GM23248 (cell line): ENCODE results near the gene ZMYM5. TPM values are rescaled to one million over a fixed set of nuclear protein-coding genes. Genes with fewer than 3 reads are reported as not detected.
"Not testable (repeated sequence)": the region's sequence is repeated elsewhere in the genome, so short reads cannot be mapped to it uniquely, and the experiment has no call there.

Experiments
- DNase-seq: peaks from one replicate; pipeline ENCODE4 v3.0.0-alpha.2; 2015
- H2AFZ ChIP-seq: fragments of 200-600 bp; sonication (generic); 2 replicates; pipeline ENCODE4 v1.6.1; 2016; ENCODE audit warnings: antibody characterized with exemption
- H3F3A ChIP-seq: fragments of 200-600 bp; sonication (generic); 2 replicates; pipeline ENCODE4 v1.6.1; 2016; ENCODE audit warnings: mild to moderate bottlenecking, antibody characterized with exemption, mixed run types; ENCODE audit not compliant: insufficient read depth
- H3K27ac ChIP-seq: fragments of 200-600 bp; sonication (generic); 2 replicates; pipeline ENCODE4 v1.5.1; 2016; ENCODE audit warnings: mild to moderate bottlenecking
- H3K27me3 ChIP-seq: fragments of 200-600 bp; sonication (generic); replicated peaks from 2 replicates; pipeline ENCODE4 v1.6.1; 2016; ENCODE audit warnings: mild to moderate bottlenecking; ENCODE audit not compliant: insufficient read depth
- H3K36me3 ChIP-seq: fragments of 200-600 bp; sonication (generic); 2 replicates; pipeline ENCODE4 v1.6.1; 2016; ENCODE audit warnings: low read depth, mild to moderate bottlenecking
- H3K4me1 ChIP-seq: fragments of 200-600 bp; sonication (generic); 2 replicates; pipeline ENCODE4 v1.6.1; 2016; ENCODE audit warnings: mild to moderate bottlenecking; ENCODE audit not compliant: insufficient read depth
- H3K4me2 ChIP-seq: fragments of 200-600 bp; sonication (generic); one replicate; pipeline ENCODE4 v1.6.1; 2016; ENCODE audit warnings: mild to moderate bottlenecking; ENCODE audit not compliant: unreplicated experiment
- H3K4me3 ChIP-seq: fragments of 200-600 bp; sonication (generic); 2 replicates; pipeline ENCODE4 v1.5.1; 2016; ENCODE audit warnings: mild to moderate bottlenecking
- H3K79me2 ChIP-seq: fragments of 200-600 bp; sonication (generic); 2 replicates; pipeline ENCODE4 v1.6.1; 2016; ENCODE audit warnings: mild to moderate bottlenecking; ENCODE audit not compliant: insufficient read depth
- H3K9ac ChIP-seq: fragments of 200-600 bp; sonication (generic); 2 replicates; pipeline ENCODE4 v1.6.1; 2016; ENCODE audit warnings: mild to moderate bottlenecking
- H3K9me2 ChIP-seq: fragments of 200-600 bp; sonication (generic); 2 replicates; pipeline ENCODE4 v1.6.1; 2016; ENCODE audit warnings: mixed run types, mild to moderate bottlenecking, moderate library complexity; ENCODE audit not compliant: insufficient read depth
- H3K9me3 ChIP-seq: fragments of 200-600 bp; sonication (generic); one replicate; pipeline ENCODE4 v1.6.1; 2017; ENCODE audit warnings: low read depth
- H4K20me1 ChIP-seq: fragments of 200-600 bp; sonication (generic); 2 replicates; pipeline ENCODE4 v1.6.0; 2016; ENCODE audit not compliant: insufficient read depth
- EZH2 ChIP-seq: fragments of 200-600 bp; sonication (generic); IDR thresholded peaks from 2 replicates; pipeline ENCODE4 v1.6.1; 2018; ENCODE audit warnings: antibody characterized with exemption, mild to moderate bottlenecking; ENCODE audit not compliant: insufficient read depth, poor library complexity, severe bottlenecking
- EZH2phosphoT487 ChIP-seq: fragments of 200-600 bp; sonication (generic); IDR thresholded peaks from 2 replicates; pipeline ENCODE4 v1.6.1; 2018; ENCODE audit warnings: antibody characterized with exemption, moderate library complexity, mild to moderate bottlenecking, low read depth; ENCODE audit not compliant: insufficient read depth
- WGBS, 2 experiments: methylation state at CpG; one replicate each; pipeline ENCODE4 v1.1.6; 2015 to 2017; ENCODE audit warnings: low lambda C conversion rate in 2 of 2, low coverage in 1 of 2; ENCODE audit errors: missing lambda C conversion rate in 2 of 2; 5-methylcytosine and 5-hydroxymethylcytosine counted together
- in situ Hi-C: fragments of 300-500 bp; cut with MboI; formaldehyde crosslinking; loops from 2 replicates; pipeline ENCODE4 v1.15.0; 2020
- polyA plus RNA-seq: library from polyadenylated mRNA; unstranded; fragments of >200 nt; fragmentation: Nextera tagmentation; extraction: Ambion mirVana; gene quantifications from 2 replicates; pipeline ENCODE4 v1.2.1, GENCODE V29; 2016
- total RNA-seq: library from RNA; depleted of rRNA; stranded (reverse); fragments of >200 nt; shearing (Covaris generic); gene quantifications from 2 replicates; pipeline ENCODE4 v1.2.3, GENCODE V29; 2014; rRNA removed

The ZMYM5 gene
- total RNA-seq (7.3 and 12.4 TPM in 2 replicates), polyA plus RNA-seq (16.4 and 16.9 TPM in 2 replicates)

GRCh38 chr13:19863323-19864023, at the start of gene ZMYM5:
Gene ZMYM5 (minus strand): TSS chr13:19863649. CDS start chr13:19852180, 11,469 bp downstream.
- Histone ChIP-seq H3K36me3 (no peaks in the 10 kb centered on the region), H2AFZ (peak within 1 kb of the TSS; percentile 97), H3K4me3 (peak within 1 kb of the TSS; percentile 92), H3K4me1 (peaks cover 24% of the 10 kb centered on the region), H3K27ac (peak within 1 kb of the TSS; percentile 92), H3K27me3 (no peaks in the 10 kb centered on the region), H3K79me2 (peaks cover 44% of the 10 kb centered on the region), H4K20me1 (0 out of 2 replicates have a peak, but pooled peaks cover 4% of the 10 kb centered on the region), H3K9me3 (no peaks in the 10 kb centered on the region), H3K9me2 (0 out of 2 replicates have a peak, but pooled peaks cover 3% of the 10 kb centered on the region), H3F3A (peaks cover 37% of the 10 kb centered on the region), H3K9ac (peak within 1 kb of the TSS; percentile 93), H3K4me2 (peak within 1 kb of the TSS; percentile 97)
- in situ Hi-C loops = no loop called here
- TF ChIP-seq EZH2phosphoT487 (no peak), EZH2 (no peak)
- 0 to 1% methylated on average over 46 to 57 of the region's 79 CpGs for WGBS, 2 experiments
- DNase-seq = peak; percentile 100

DNA sequence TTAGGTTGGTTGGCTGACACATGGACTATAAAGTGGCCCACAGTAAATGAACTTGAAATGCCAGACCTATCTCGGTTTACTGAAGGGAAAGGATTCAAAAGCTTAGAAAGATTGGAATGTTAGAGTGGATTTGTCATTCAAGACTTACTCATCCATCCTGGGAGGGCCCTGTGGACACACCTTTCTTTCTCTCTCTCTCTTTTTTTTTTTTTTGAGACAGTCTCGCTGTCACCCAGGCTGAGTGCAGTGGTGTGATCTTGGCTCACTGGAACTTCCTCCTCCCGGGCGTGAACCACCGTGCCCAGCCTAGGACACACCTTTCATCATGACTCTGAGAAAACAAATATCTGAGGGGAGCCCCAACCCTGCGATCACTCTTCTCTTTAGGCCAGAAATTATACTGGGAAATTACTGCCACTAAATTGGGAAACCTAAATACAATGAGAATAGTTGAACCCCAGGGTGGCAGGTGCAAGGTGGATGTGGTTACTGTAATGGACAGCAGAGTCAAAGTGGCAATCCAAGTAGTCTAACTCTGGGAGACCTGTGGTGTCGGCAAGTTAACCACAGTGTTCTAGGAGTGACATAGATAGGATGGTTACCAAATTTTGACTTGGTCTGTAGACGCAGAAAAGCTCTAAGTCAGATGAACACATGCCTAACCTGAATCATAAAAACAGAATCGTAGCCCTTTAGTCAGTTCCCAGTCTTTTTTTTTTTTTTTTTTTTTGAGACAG, 47.1 kb upstream of the ZMYM5 start:
- DNase-seq = peak; percentile 68
- in situ Hi-C loops = no loop called here
- H3K36me3 ChIP-seq = no peaks in the 10 kb centered on the region

DNA sequence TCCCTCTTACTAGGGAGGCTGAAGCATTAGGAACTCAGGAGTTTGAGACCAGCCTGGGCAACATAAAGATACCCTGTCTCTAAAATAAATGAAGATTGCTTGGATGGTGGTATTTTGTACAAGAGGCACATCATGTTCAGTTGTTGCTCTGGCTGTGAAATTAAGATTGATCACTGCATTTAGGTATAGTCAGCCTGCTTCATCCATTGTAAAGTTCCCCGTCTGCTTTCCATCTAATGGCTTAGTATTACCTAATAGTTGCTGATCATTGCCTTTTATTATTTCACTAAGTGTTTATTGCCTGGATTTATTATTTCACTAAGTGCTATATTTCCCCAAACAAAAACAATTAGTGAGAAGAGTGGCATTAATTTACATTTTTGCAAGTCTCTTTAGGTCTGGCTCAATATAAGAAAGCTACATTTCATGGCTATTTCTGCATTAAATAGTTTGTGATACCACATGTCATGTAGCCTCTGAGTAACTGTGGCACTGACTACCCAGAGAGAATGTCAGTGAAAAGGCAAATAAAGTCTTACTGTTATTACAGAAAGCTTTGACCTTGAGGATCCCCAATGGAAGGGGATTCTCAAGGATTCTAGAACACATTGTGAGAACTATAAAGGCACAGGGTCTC, 45.0 kb upstream of the ZMYM5 start:
- Histone ChIP-seq H2AFZ (no peak overlapping the region), H3K9me3 (no peaks in the 10 kb centered on the region), H3K79me2 (no peaks in the 10 kb centered on the region), H3K4me2 (no peak overlapping the region), H3K4me3 (no peak overlapping the region), H3F3A (no peaks in the 10 kb centered on the region), H3K27ac (no peak overlapping the region), H3K9ac (no peak overlapping the region), H3K36me3 (no peaks in the 10 kb centered on the region), H3K27me3 (no peaks in the 10 kb centered on the region), H3K9me2 (no peaks in the 10 kb centered on the region), H3K4me1 (no peaks in the 10 kb centered on the region), H4K20me1 (no peaks in the 10 kb centered on the region)
- in situ Hi-C loops = no loop called here
- 14 to 15% methylated on average over 1 of the region's 1 CpG for WGBS, 2 experiments
- TF ChIP-seq EZH2phosphoT487 = no peak
- no peak for TF ChIP-seq EZH2
- DNase-seq = no peak

More for the DNA sequence above, 47.1 kb upstream of the ZMYM5 start:
- H3K9ac ChIP-seq = no peak overlapping the region
- WGBS, 2 experiments = 71 to 75% methylated on average over 9 of the region's 9 CpGs
- no peaks in the 10 kb centered on the region for H4K20me1 ChIP-seq
- no peaks in the 10 kb centered on the region for H3K4me1 ChIP-seq
- no peaks in the 10 kb centered on the region for H3K9me2 ChIP-seq
- H3K27me3 ChIP-seq = no peaks in the 10 kb centered on the region
- H2AFZ ChIP-seq = no peak overlapping the region
- H3K4me2 ChIP-seq = no peak overlapping the region
- TF ChIP-seq EZH2 = no peak
- no peak for TF ChIP-seq EZH2phosphoT487
- H3K9me3 ChIP-seq = no peaks in the 10 kb centered on the region
- H3F3A ChIP-seq = no peaks in the 10 kb centered on the region
- no peak overlapping the region for H3K27ac ChIP-seq
- no peaks in the 10 kb centered on the region for H3K79me2 ChIP-seq
- no peak overlapping the region for H3K4me3 ChIP-seq

GRCh38 chr13:19905487-19906195, 42.2 kb upstream of the ZMYM5 start:
- H2AFZ ChIP-seq, H3K4me2 ChIP-seq, H3K9me2 ChIP-seq, H3K27me3 ChIP-seq, in situ Hi-C loops, H3F3A ChIP-seq, H4K20me1 ChIP-seq, H3K9me3 ChIP-seq, H3K27ac ChIP-seq, DNase-seq, H3K36me3 ChIP-seq, H3K79me2 ChIP-seq, H3K4me1 ChIP-seq, H3K9ac ChIP-seq, H3K4me3 ChIP-seq: not testable (repeated sequence)
- WGBS, 2 experiments = 60 to 62% methylated on average over 7 to 9 of the region's 9 CpGs
